Stimulated activated CD4-positive, alpha-beta T cell treated with anti-CD3 and anti-CD28 coated beads, TNF-alpha, amount 100 ng/mL, for 4 hours (primary cell): Measurements from ENCODE around the gene PKD1.

Experiments
- DNase-seq, 3 experiments: peaks; one replicate each; pipeline ENCODE4 v3.0.0-alpha.2; 2020; ENCODE audit warnings: low read depth in 3 of 3

PKD1 gene

DNA sequence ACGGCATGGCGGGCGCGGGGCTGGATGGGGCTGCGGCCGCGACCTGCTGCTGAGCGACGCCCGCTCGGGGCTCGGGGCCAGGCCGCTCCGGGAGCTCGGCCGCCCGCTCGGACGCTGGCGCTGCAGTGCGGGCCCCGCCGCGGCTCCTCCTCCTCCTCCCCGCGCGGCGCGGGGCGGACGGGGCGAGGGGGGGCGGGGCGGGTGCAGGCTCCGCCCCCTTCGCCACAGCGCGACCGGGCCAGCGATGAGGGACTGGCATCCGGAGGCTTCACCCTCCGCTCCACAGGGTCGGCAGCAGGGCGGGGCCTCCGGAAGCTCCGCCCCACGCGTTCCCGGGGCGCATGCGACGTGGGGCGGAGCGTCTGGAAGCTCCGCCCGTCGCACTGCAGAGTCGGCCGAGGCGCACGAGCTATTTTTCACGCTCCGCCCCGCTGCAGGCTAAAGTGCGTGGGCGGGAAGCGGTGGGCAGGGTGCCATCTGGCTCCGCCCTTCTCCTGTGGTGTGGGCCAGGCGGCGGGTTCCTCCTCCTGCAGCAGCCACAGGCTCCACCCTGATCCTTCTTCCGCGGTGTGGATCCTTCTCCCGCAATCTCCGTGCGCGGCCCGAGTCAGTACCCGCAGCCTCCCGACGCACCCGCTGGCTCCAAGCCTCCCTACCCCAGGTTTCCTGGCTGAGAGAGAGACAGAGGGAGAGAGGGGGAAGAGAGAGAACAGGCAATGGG lies at the start of gene PKD1:
PKD1 (minus strand) TSS at position 129 of the 721 bp plus-strand sequence. CDS start 209 bp downstream, outside the sequence.
- DNase-seq: peak; percentile 97 to 99 (median 98)

GRCh38 chr16:2184962-2185361 lies 49.3 kb upstream of the PKD1 start:
- no peak for DNase-seq

DNA sequence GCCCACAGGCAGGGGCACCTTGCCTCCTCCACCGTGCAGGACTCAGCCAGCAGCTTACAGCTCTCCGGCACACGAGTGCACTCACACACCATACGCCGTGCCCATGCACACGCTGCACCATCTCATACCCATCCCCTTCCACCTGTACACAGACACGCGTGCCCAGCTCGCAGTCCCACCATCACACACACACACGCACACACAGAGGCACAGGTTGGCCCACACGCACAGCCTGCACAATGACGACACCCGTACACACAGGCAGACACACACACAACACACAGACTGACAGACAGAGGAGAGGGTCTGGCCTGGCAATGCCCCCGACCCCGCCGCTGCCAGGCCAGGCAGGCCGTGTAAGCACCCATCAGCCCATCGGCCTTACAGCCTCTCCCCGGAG lies 48.6 kb upstream of the PKD1 start:
- no peak for DNase-seq

DNA sequence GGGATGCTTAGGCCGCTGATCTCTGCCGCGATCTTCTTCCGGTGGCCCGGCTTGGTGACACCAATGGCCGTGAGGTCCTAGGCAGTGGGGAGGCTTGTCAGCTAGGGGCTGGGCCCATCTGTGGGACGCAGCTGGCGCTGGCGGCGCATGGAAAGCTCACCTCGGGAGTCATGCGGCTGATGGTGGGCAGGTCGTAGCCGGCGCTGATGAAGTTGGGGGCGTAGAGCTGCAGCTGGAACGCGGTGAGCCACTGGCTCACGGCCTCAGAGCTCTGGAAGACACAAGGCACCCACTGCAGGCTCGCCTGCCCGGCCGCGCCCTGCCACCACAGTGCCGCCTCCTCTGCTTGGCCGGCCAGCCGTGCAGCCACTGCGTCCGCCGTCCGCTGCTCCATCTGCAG lies 48.0 kb upstream of the PKD1 start:
- no peak for DNase-seq

GRCh38 chr16:2181952-2182351 lies 46.3 kb upstream of the PKD1 start:
- DNase-seq: no peak

- DNase-seq: no peak
Measured at GRCh38 chr16:2180962-2181923, 45.5 kb upstream of the PKD1 start.

DNA sequence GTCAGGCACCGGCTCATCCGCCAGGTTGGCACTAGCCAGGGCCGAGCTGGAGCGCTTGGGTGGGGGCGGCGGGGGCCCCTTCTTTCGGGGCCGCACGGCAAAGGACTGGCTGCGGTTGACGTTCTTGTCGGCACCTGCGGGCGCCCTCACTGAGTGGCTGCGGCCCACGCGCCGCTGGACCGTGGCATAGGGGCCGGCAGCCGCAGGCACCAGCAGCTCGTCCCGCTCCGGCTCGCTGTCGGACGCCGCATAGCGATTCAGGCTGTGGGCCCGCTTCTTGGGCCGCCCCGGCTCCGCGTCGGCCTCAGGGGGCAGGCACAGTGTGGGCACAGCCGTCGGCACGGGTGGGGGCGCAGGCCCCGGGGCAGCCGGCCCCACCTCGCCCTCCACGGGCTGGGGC lies 44.8 kb upstream of the PKD1 start:
- no peak for DNase-seq

GRCh38 chr16:2179576-2179975 lies 43.9 kb upstream of the PKD1 start:
- DNase-seq: no peak

- DNase-seq: no peak
Measured at GRCh38 chr16:2179107-2179501, 43.4 kb upstream of the PKD1 start.

DNA sequence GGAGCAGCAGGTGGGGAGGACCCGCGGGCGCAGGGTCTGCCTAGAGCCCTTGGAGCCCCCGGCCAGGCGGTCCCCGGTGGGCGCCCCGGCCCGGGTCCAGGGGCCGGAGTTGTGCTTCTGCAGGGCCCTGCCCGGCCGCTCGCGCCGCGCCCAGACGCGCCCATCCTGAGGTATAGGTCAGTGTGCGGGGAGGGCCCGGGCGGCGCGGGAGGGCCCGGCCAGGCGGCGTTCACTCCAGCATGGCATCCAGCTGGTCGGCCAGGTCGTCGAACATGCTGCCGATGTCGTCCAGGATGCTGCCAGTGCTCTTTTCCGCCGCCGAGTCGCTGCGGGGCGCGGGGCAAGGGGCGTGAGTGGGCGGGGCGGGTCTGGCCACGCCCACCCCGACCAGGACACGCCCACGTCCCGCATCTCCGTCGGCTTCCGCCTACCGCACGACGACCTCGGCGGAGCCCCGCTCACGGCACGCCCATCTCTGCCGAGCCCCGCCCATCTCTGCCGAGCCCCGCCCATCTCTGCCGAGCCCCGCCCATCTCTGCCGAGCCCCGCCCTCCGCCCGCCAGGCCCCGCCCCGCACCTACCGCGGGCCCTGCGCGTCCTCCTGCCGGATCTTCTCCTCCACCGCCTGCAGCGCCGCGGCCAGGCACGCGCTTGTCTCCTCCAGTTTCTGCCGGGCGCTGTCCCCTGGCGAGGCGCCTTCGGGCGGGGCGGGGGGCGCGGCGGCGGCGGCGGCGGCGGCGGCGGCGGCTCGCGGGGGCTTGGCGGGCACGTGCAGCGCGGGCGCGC lies 42.8 kb upstream of the PKD1 start:
- DNase-seq: peak in 1 of 3 experiments; percentile 15

GRCh38 chr16:2177561-2177960 lies 41.9 kb upstream of the PKD1 start:
- DNase-seq: no peak

DNA sequence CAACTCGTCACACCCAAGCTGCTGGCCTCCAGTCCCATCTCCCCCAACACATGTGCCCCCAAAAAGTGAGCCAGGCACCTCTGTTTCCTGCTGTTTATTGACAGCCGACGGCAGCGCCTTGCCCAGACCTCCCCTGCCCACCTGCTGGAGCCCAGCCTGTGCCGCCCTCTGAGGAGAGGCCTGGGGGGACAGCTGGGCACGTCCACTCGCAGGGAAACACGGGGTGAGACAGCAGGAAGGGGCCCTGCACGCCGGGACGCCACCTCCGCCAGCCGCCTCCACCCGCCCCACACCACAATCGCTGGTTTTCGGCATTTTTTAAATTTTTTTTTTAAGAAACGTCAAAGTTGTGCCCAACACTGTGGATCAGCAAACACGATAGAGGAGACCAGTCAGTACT lies 41.4 kb upstream of the PKD1 start:
- no peak for DNase-seq

DNA sequence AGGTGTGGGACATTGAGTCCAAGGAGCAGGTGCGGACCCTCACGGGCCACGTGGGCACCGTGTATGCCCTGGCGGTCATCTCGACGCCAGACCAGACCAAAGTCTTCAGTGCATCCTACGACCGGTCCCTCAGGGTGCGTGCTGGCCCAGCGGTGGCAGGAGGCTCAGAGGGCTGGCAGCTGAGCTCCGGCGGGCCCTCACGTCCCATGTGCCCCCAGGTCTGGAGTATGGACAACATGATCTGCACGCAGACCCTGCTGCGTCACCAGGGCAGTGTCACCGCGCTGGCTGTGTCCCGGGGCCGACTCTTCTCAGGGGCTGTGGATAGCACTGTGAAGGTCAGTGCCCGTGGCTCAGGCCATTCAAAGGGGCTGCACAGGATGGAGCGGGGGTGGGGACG lies 40.3 kb upstream of the PKD1 start:
- no peak for DNase-seq

GRCh38 chr16:2175454-2175853 lies 39.8 kb upstream of the PKD1 start:
- DNase-seq: no peak

DNA sequence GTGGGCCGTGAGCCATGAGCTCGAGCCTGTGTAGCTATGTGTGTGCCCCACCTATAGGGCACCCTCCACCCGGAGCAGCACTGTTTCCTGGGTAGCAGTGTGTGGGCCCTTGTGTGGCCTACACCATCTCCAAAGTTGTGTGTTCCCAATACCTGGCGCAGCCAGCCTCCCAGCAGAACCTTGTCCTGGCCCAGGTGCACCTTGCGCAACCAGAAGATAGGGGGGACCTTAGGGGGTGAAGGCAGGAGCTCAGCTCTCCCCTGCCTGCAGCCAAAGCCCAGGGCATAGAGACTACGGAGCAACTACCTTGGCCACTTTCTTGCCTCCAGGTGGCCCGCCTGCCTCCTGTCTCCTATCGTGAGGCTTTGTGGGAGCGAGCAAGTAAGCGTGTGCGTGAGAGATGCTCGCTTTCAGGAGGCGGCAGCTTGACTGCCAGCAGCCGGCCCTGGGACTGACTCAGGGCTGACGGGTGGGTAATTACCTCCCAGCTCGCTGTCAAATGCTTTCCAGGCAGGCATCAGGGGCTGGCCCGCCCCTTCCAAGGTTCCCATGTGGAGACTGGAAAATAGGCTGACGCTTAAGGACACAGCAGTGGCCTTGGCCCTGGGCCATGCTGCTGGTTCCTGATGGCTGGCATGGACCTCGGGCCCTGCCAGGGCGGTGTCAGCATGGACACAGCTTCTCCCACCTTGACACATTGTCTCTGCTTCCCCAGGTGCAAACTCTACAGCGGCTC lies 38.9 kb upstream of the PKD1 start:
- DNase-seq: no peak

- no peak for DNase-seq
Measured at GRCh38 chr16:2173916-2174315, 38.2 kb upstream of the PKD1 start.

DNA sequence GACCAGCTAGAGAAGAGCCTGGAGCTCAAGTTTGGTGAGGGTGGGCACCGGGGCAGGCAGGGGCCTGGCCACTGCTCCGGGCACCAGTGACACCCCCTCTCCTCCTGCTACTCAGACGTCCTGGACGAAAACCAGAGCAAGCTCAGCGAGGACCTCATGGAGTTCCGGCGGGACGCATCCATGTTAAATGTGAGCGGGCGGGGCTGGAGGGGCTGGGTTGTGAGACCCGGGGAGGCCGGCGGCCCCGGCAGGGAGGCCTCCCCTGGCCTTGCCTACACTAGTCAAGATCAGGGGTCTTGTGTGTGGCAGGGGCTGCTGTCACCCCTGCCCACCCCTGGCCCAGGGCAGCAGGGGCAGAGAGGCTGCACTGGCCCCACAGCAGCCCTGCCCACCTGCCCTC lies 37.7 kb upstream of the PKD1 start:
- no peak for DNase-seq

- DNase-seq: no peak
Measured at GRCh38 chr16:2172688-2173335, 37.1 kb upstream of the PKD1 start.

DNA sequence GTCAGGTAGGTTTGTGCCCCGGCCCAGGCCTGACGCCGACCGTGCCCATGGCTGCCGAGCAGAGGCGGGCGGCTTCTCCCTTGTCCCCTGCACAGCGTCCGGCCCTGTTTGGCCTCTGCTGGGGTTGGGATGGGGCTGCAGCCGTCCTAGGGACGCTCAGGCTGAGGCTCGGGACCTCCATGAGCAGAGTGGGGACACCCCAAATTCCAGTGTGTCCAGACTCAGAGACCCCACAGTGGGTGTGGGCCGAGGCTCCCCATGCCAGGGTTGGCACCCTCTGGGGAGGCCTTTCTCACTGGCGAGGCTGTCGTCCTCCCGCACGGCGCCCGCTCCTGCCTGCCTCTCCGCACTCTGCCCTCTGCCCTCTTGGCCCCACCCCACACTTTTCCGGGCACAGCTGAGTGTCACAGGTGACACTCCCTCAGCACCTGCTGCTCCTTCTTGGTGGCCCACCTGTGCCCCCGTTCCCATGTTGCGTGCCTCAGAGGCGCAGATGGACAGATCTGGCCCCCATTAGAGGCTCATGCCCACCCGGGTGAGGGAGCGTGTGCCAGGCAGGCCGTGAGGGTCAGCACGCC lies 36.0 kb upstream of the PKD1 start:
- DNase-seq: no peak

DNA sequence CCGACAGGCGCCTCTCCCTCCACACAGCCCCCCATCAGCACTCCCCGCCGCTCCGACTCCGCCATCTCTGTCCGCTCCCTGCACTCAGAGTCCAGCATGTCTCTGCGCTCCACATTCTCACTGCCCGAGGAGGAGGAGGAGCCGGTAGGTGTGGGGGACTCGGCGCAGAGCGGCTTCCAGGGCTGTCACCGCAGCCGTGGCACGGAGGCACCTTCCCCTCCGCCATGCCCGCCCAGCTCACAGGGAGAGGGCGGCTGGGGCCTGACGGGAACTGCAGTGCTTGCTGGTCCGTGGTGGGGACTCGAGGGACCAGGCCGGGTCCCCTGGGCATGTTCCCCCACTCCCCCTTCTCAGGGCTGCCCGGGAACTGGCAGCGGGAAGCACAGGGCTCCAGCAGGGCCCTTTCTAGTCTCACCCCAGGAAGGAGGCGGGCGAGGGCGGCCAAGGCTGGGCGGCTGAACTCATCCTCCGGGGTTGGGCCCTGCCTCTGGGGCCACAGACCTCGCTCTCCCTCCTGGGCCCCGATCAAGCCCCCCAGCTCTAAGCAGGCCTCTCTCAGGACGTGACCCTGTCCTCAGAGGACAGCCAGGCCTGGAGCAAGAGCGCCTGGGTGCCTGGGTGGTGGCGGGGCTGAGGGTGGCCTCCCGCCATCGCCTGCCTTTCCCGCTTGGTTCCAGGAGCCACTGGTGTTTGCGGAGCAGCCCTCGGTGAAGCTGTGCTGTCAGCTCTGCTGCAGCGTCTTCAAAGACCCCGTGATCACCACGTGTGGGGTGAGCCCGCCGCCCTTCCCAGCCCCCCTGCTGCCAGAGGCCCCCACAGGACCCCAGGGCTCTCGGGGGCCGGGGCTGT lies 35.1 kb upstream of the PKD1 start:
- no peak for DNase-seq
